Measurements from ENCODE around the gene VPS39. TPM values are rescaled to one million over a fixed set of nuclear protein-coding genes. Genes with fewer than 3 reads are reported as not detected.

The VPS39 gene
- polyA plus RNA-seq, 1 of the 3 experiments (the other 2 are of a cell fraction), result 61.1 TPM

DNA sequence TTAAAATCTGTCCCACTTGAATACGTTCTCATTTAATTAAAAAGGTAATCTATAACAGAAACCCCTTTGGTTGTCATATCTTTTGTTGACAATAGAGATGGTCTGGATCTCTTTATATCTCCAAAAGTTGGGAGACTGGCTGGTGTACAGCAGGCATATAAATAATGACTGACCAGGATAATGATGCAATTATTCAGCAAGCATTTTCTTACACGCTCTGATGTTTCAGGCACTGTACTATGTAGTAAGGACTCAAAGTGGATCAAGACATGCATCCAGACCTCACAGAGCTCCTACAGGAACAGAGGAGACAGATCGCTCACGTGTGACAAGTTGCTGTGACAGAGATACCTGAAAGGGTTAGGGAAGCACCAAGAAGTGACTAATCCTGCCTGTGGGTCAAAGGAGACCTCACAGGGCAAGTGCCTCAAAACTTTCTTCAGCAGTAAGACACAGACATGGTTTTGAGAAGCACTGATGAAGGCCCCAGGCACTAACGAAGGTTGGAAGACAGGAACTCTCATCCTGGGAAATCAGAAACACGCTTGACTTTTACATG, 25.7 kb downstream of the VPS39 start:
- H4K20me1 ChIP-seq (ENCODE audit: insufficient read depth), result no peaks in the 10 kb centered on the region
- CTCF ChIA-PET, result no interaction called here
- no peak overlapping the region for H3K4me3 ChIP-seq (ENCODE audit: low read depth in 2 of 2, low read length in 1 of 2)
- H3F3A ChIP-seq (replicated peaks; ENCODE audit: insufficient read depth), result no peaks in the 10 kb centered on the region
- no peaks in the 10 kb centered on the region for H3K9me2 ChIP-seq
- H2AFZ ChIP-seq (ENCODE audit: low read depth), result no peak overlapping the region
- over 99% methylated on average over 6 of the region's 6 CpGs for WGBS (ENCODE audit: low lambda C conversion rate)
- H3K27me3 ChIP-seq (ENCODE audit: insufficient read depth), result no peaks in the 10 kb centered on the region
- H3K36me3 ChIP-seq (replicated peaks in 1 of 2; ENCODE audit: control insufficient read depth in 1 of 2, insufficient read depth in 2 of 2, low read length in 1 of 2), result peaks cover 76 to 81% of the 10 kb centered on the region in 2 experiments
- H3K27ac ChIP-seq (ENCODE audit: low read depth in 2 of 2, low read length in 1 of 2), result no peak overlapping the region
- H3K9ac ChIP-seq, result no peak overlapping the region
- DNase-seq, result no peak
- H3K79me2 ChIP-seq (ENCODE audit: insufficient read depth), result no peaks in the 10 kb centered on the region
- no peaks in the 10 kb centered on the region for H3K9me3 ChIP-seq
- TF ChIP-seq ELF1 (IDR thresholded peaks at IDR 0.05), result no peak
- no peak for TF ChIP-seq CHD2 (IDR thresholded peaks at IDR 0.05; ENCODE audit: low read length, partially characterized antibody)
- no peaks in the 10 kb centered on the region for H3K4me1 ChIP-seq (ENCODE audit: control insufficient read depth in 1 of 2, insufficient read depth in 2 of 2, low read depth in 1 of 2, low read length in 1 of 2)
- POLR2A ChIA-PET, result no interaction called here
- no peak overlapping the region for H3K4me2 ChIP-seq

DNA sequence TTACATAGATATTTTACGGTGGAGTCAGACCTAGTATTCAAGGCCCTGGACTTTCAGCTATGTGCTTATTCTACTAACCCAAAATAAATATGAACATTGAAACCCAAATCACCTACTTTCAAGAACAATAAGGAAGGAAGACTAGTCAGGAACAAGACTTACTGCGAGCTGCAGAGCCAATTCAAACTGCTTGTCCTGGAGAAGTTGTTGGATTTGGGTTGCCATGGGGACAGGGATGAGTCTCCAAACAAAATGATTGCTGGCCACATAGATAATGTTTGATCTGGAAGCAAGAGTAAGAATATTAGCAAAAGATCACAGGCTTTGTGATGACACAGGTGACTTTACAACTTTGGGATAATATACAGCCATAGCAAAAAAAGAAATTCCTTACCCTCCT, 30.0 kb downstream of the VPS39 start:
- no peak for TF ChIP-seq ELF1 (IDR thresholded peaks at IDR 0.05)
- TF ChIP-seq MEF2A (IDR thresholded peaks at IDR 0.05; ENCODE audit: borderline replicate concordance, low read depth), result no peak
- no peak for TF ChIP-seq ZBTB33 (IDR thresholded peaks at IDR 0.05; ENCODE audit: borderline replicate concordance, low read depth)
- TF ChIP-seq SIN3A (IDR thresholded peaks at IDR 0.05; ENCODE audit: borderline replicate concordance, low read depth, low read length), result no peak
- no peak for TF ChIP-seq JUND (IDR thresholded peaks at IDR 0.05)
- TF ChIP-seq YY1 (IDR thresholded peaks at IDR 0.05; ENCODE audit: low read depth), result no peak
- TF ChIP-seq MXI1 (IDR thresholded peaks at IDR 0.05; ENCODE audit: low read depth, low read length), result no peak
- TF ChIP-seq FOXJ3 (CRISPR knock-in tag; IDR thresholded peaks at IDR 0.05), result no peak
- no peak for TF ChIP-seq GATA2 (CRISPR knock-in tag; IDR thresholded peaks at IDR 0.05)
- Histone ChIP-seq H3K36me3 (replicated peaks in 1 of 2; ENCODE audit: control insufficient read depth in 1 of 2, insufficient read depth in 2 of 2, low read length in 1 of 2) (peaks cover 60 to 72% of the 10 kb centered on the region in 2 experiments), H3K9ac (no peak overlapping the region)

DNA sequence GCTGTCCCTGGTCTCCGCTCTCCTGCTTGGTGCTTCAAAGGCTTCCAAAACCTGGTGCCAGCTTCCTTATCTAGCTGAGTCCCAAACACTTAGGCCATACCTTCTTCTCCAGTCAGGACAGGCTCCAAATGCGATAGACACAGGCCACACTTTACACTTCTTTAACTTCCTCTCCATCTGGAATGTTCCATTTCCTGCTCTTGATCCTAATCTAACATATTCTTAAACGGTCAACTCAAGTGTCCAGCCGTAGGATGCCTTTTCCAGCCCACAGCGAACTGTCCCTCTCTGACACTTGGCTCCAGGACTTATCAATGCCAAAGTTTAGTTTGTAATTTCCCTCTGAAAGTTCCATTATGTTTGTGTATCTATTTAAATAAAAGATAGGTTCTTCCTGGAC, 32.4 kb downstream of the VPS39 start:
- Histone ChIP-seq H3K79me2 (ENCODE audit: insufficient read depth) (no peaks in the 10 kb centered on the region), H3K9me2 (no peaks in the 10 kb centered on the region), H3K9ac (no peak overlapping the region), H3F3A (replicated peaks; ENCODE audit: insufficient read depth) (no peaks in the 10 kb centered on the region), H4K20me1 (ENCODE audit: insufficient read depth) (no peaks in the 10 kb centered on the region), H3K36me3 (replicated peaks in 1 of 2; ENCODE audit: control insufficient read depth in 1 of 2, insufficient read depth in 2 of 2, low read length in 1 of 2) (peaks cover 60 to 61% of the 10 kb centered on the region in 2 experiments), H3K4me3 (ENCODE audit: low read depth in 2 of 2, low read length in 1 of 2) (no peak overlapping the region), H3K4me1 (ENCODE audit: control insufficient read depth in 1 of 2, insufficient read depth in 2 of 2, low read depth in 1 of 2, low read length in 1 of 2) (no peaks in the 10 kb centered on the region), H3K27me3 (ENCODE audit: insufficient read depth) (no peaks in the 10 kb centered on the region), H3K9me3 (no peaks in the 10 kb centered on the region), H3K4me2 (no peak overlapping the region), H3K27ac (ENCODE audit: low read depth in 2 of 2, low read length in 1 of 2) (no peak overlapping the region), H2AFZ (ENCODE audit: low read depth) (no peak overlapping the region)
- TF ChIP-seq RXRA (IDR thresholded peaks at IDR 0.05; ENCODE audit: borderline replicate concordance, low read depth) (no peak), RCOR1 (IDR thresholded peaks at IDR 0.05; ENCODE audit: low read length) (no peak), EZH2phosphoT487 (IDR thresholded peaks at IDR 0.05; ENCODE audit: borderline replicate concordance, low read depth) (no peak), NRF1 (IDR thresholded peaks at IDR 0.05; ENCODE audit: low read depth, low read length) (no peak), JUND (IDR thresholded peaks at IDR 0.05) (no peak), MAX (IDR thresholded peaks at IDR 0.05; ENCODE audit: low read depth) (no peak)
- 91% methylated on average over 5 of the region's 5 CpGs for WGBS (ENCODE audit: low lambda C conversion rate)
- POLR2A ChIA-PET, result no interaction called here
- CTCF ChIA-PET, result no interaction called here
- DNase-seq, result no peak

More for the DNA sequence above, 30.0 kb downstream of the VPS39 start:
- 98% methylated on average over 2 of the region's 2 CpGs for WGBS (ENCODE audit: low lambda C conversion rate)
- Histone ChIP-seq H3K4me2 (no peak overlapping the region), H3K9me3 (no peaks in the 10 kb centered on the region), H3K9me2 (no peaks in the 10 kb centered on the region), H3K79me2 (ENCODE audit: insufficient read depth) (no peaks in the 10 kb centered on the region), H3K4me1 (ENCODE audit: control insufficient read depth in 1 of 2, insufficient read depth in 2 of 2, low read depth in 1 of 2, low read length in 1 of 2) (no peaks in the 10 kb centered on the region), H4K20me1 (ENCODE audit: insufficient read depth) (no peaks in the 10 kb centered on the region), H3F3A (replicated peaks; ENCODE audit: insufficient read depth) (no peaks in the 10 kb centered on the region), H3K4me3 (ENCODE audit: low read depth in 2 of 2, low read length in 1 of 2) (no peak overlapping the region), H2AFZ (ENCODE audit: low read depth) (no peak overlapping the region), H3K27me3 (ENCODE audit: insufficient read depth) (no peaks in the 10 kb centered on the region), H3K27ac (ENCODE audit: low read depth in 2 of 2, low read length in 1 of 2) (no peak overlapping the region)
- DNase-seq, result no peak
- ChIA-PET POLR2A (no interaction called here), CTCF (no interaction called here)
